Activated CD8-positive, alpha-beta memory T cell treated with anti-CD3 and anti-CD28 coated beads for 4 hours (primary cell): Measurements from ENCODE around the gene CIRBP.
"Not testable (repeated sequence)": the region's sequence is repeated elsewhere in the genome, so short reads cannot be mapped to it uniquely, and the experiment has no call there.

Experiments used
- DNase-seq, 2 donors: peaks; one replicate each; pipeline ENCODE4 v3.0.0-alpha.2; 2020; ENCODE audit warnings: low read depth in 2 of 2

Gene CIRBP

GRCh38 chr19:1308718-1309117 lies 39.6 kb downstream of the CIRBP start:
- no peak for DNase-seq

GRCh38 chr19:1309977-1310852 lies 41.1 kb downstream of the CIRBP start:
- no peak for DNase-seq

- no peak for DNase-seq
Measured at GRCh38 chr19:1310853-1311180, 41.7 kb downstream of the CIRBP start.

- DNase-seq: no peak
Measured at GRCh38 chr19:1311543-1312091, 42.5 kb downstream of the CIRBP start.

- no peak for DNase-seq
Measured at GRCh38 chr19:1312767-1313694, 43.9 kb downstream of the CIRBP start.

GRCh38 chr19:1313695-1314613 lies 44.8 kb downstream of the CIRBP start:
- no peak for DNase-seq

GRCh38 chr19:1315470-1316166 lies 46.5 kb downstream of the CIRBP start:
- no peak for DNase-seq

- DNase-seq: no peak
Measured at GRCh38 chr19:1316466-1316865, 47.3 kb downstream of the CIRBP start.

GRCh38 chr19:1317274-1318003 lies 48.3 kb downstream of the CIRBP start:
- no peak for DNase-seq

- no peak for DNase-seq
Measured at GRCh38 chr19:1318678-1319471, 49.7 kb downstream of the CIRBP start.

GRCh38 chr19:1320282-1320650 lies 51.1 kb downstream of the CIRBP start:
- not testable (repeated sequence) for DNase-seq

- no peak for DNase-seq
Measured at GRCh38 chr19:1321539-1321938, 52.4 kb downstream of the CIRBP start.

- DNase-seq: no peak
Measured at GRCh38 chr19:1322198-1322981, 53.3 kb downstream of the CIRBP start.

GRCh38 chr19:1324249-1324805 lies 55.2 kb downstream of the CIRBP start:
- no peak for DNase-seq
